HG02981 (cell line): ENCODE results near the gene DGKH.
"Not testable (repeated sequence)": the region's sequence is repeated elsewhere in the genome, so short reads cannot be mapped to it uniquely, and the experiment has no call there.

Experiments used
- ATAC-seq: cut with Tn5 transposase; IDR thresholded peaks from one replicate; pipeline ENCODE4 v1.9.1; 2021; ENCODE audit warnings: mild to moderate bottlenecking, moderate library complexity; ENCODE audit not compliant: unreplicated experiment

DGKH gene

GRCh38 chr13:42155251-42155650 lies 106.8 kb downstream of the DGKH start:
- no peak for ATAC-seq

- not testable (repeated sequence) for ATAC-seq
Measured at GRCh38 chr13:42163338-42163737, 114.9 kb downstream of the DGKH start.

- ATAC-seq, result not testable (repeated sequence)
Measured at GRCh38 chr13:42163910-42164309, 115.5 kb downstream of the DGKH start.

- ATAC-seq, result no peak
Measured at GRCh38 chr13:42164557-42165125, 116.2 kb downstream of the DGKH start.

GRCh38 chr13:42168496-42168895 lies 120.0 kb downstream of the DGKH start:
- ATAC-seq, result no peak

- ATAC-seq, result no peak
Measured at GRCh38 chr13:42170029-42170428, 121.6 kb downstream of the DGKH start.

- no peak for ATAC-seq
Measured at GRCh38 chr13:42173789-42174343, 125.4 kb downstream of the DGKH start.

GRCh38 chr13:42174344-42175162 lies 126.1 kb downstream of the DGKH start:
- no peak for ATAC-seq

GRCh38 chr13:42176294-42176693 lies 127.8 kb downstream of the DGKH start:
- no peak for ATAC-seq

GRCh38 chr13:42177189-42177588 lies 128.7 kb downstream of the DGKH start:
- no peak for ATAC-seq

- ATAC-seq, result no peak
Measured at GRCh38 chr13:42181381-42181953, 133.0 kb downstream of the DGKH start.

GRCh38 chr13:42189061-42189460 lies 140.6 kb downstream of the DGKH start:
- ATAC-seq, result no peak

- ATAC-seq, result no peak
Measured at GRCh38 chr13:42190529-42190928, 142.1 kb downstream of the DGKH start.

GRCh38 chr13:42211704-42212464 lies 163.4 kb downstream of the DGKH start:
- no peak for ATAC-seq

GRCh38 chr13:42214446-42214845 lies 166.0 kb downstream of the DGKH start:
- ATAC-seq, result no peak

- no peak for ATAC-seq
Measured at GRCh38 chr13:42215578-42216421, 167.4 kb downstream of the DGKH start.

GRCh38 chr13:42216422-42216735 lies 167.9 kb downstream of the DGKH start:
- ATAC-seq, result no peak

- ATAC-seq, result no peak
Measured at GRCh38 chr13:42218576-42218975, 170.1 kb downstream of the DGKH start.

GRCh38 chr13:42219051-42219450 lies 170.6 kb downstream of the DGKH start:
- ATAC-seq, result no peak

- no peak for ATAC-seq
Measured at GRCh38 chr13:42219876-42220275, 171.4 kb downstream of the DGKH start.
